ENCODE measurements around the gene SLC25A48.

Gene SLC25A48

DNA sequence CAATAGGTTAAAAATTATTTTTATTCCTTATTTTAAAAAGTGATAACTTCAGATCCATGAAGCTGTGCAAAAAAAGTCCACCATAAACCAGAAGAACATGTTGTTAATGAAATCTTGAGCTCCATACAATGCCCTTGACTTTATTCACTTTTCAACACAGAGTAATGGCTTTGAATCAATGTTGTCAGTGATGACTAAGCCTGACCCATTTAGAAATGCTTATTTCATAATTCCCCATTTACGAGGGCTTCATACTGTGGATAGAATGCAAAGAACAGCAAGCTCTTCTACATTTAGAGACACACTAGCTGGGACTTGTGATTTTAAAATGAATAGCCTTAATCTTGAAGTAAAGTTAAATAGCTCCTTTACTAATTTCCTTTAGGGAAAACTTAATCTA, 86.9 kb downstream of the SLC25A48 start:
- peak; percentile 38 for DNase-seq (ENCODE audit: low read depth)

DNA sequence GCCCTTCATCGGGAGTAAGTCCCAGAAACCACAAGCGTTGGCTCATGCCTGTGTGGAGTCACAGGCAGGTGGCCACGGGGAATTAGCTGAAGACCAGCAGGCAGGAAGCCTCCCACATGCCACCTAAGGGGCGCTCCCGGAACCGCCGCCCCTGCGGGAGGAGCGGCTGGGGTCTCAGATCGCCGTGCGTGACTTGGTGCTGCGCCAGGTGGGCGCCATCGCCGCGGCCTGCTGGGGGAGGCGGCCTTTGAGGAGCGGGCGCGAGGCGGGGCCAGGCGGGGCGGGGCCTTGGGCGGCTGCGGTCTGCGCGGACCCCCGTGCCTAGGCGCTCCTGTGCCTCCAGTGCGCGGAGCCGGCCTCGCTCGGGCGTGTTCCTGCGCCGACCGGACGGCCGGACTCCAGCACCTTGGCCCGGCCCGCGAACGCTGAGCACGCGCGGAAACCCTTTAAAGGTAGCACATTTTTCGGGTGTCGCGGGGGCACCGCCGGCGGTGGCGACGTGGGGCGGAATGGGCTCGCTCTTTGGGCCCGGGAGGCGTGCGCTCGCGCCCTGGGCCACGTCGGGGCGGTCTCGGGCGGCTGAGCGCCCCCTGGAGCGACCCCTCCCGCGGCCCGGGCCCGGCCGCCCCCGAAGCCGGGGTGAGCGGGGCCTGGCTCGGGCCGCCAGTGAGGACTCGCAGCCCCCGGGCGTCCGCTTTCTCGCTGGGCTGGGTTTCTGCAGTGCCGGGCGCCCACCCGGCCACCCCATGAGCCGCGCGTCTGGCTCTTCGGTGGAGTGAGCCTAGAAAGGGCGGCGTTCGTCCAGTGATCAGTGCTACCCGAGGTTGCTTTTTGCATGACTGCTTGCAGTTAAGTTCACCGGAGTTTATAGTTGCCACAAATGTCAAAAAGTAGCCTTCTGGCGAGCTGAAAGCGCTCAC, 95.8 kb downstream of the SLC25A48 start:
- DNase-seq (ENCODE audit: low read depth), result no peak

DNA sequence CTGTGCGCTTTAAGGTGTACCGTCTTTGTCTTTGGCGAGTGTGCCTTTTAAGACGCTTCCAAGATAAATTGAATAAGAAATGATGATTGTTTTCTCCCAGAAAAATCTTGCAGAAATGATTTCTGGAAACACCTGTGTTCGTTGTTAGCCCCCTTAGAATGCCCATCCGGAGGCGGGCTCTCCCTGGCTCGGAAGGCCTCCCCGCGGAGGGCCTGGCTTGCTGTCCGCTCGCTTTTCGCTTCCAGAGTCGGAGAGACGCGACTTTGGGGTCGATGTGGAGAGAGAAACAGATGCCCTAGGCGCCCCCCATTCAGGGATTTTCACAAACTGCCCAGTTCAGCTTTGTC, 96.5 kb downstream of the SLC25A48 start:
- DNase-seq (ENCODE audit: low read depth), result no peak

DNA sequence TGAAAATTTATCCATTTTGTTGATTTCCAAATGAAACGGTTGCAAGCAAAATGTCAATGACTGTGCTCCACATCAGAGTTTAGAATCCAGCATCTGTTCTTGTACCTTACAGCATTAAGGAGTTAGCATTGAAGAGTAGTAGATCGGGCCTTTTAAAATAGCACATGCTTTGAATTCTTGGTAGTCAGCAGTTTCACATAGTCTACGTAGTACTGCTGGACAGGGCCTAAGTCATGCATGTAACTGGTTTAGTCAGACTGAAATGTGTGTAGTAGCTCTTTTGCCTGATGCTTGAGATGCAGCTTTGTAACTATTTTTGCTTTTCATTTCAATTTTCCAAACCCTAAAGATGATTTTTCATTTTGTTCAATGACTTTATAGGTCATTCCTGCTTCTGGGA, 100.5 kb downstream of the SLC25A48 start:
- DNase-seq (ENCODE audit: low read depth), result no peak

DNA sequence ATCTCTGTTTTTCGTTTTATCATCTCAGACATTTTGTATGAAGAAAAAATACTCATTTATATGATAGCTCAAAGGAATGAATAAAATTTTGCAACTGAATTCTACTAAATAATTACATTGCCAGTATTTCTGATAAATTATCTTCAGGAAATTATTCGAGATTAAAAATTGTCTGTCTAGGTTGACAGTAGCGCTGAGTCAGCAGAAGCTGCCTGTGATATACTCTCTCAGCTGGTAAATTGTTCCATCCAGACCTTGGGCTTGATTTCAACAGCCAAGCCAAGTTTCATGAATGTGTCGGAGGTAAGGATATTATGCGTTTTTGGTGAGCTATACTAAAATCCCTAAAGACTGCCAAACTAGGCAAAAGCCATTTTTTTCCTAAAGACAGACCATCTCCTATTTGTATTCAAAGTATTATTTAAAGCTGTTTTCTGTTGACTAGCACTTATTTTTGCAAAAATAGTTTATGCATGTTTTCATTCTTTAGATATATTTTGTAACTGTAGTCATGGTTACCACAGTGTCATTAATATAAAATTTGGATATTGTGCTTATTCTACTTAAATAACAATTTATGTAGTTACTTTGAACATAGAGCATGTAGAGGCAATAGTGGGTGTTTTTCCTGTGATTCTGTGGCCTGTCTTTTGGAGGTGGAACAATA, 102.9 kb downstream of the SLC25A48 start:
- no peak for DNase-seq (ENCODE audit: low read depth)
